PFSK-1 (cell line): ENCODE data around the gene NOL4L.

Experiments used
- FOXP2 ChIP-seq: optimal IDR thresholded peaks from 2 replicates; pipeline ENCODE3; 2011; ENCODE audit warnings: borderline replicate concordance, control low read depth, inconsistent platforms; ENCODE audit not compliant: insufficient read depth; ENCODE audit errors: extremely low read length, extremely low read depth
- POLR2AphosphoS5 ChIP-seq: IDR thresholded peaks from 2 replicates; pipeline ENCODE4 v1.6.1; 2012; ENCODE audit warnings: low read depth, mild to moderate bottlenecking, control low read depth, low read length, moderate library complexity
- SIN3A ChIP-seq: IDR thresholded peaks from 2 replicates; pipeline ENCODE4 v1.6.1; 2012; ENCODE audit warnings: mild to moderate bottlenecking, low read length, moderate library complexity, borderline replicate concordance; ENCODE audit not compliant: insufficient read depth
- TAF1 ChIP-seq: IDR thresholded peaks from 2 replicates; pipeline ENCODE4 v1.6.1; 2012; ENCODE audit warnings: low read length, control low read depth, borderline replicate concordance; ENCODE audit not compliant: insufficient read depth
- TF ChIP-seq, protein P1 (sequence below), 2 experiments: IDR thresholded peaks; 2 replicates each; pipeline versions ENCODE4 v1.6.1 to v1.8.0; 2011 to 2012; ENCODE audit warnings: low read depth in 2 of 2, low read length in 2 of 2, control low read depth in 1 of 2, inconsistent platforms in 1 of 2, mild to moderate bottlenecking in 1 of 2, moderate library complexity in 1 of 2; ENCODE audit not compliant: insufficient read depth in 1 of 2

DNA sequence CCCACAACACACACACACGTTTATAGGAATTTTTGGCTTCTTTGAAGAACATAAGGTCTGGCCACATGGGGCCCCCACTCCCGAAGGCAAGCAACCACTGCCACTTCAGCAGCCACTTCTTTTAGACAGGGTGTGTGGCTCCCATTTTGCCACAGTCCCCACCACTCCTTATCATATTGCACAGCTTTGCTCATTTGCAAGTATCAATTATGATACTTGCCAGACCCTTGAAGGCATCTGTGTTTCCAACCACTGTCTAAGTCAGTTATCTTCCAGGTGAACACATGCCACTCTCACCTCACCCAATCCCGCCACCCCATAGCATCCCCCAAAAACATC lies 73.1 kb downstream of the NOL4L start:
- no peak for TF ChIP-seq POLR2AphosphoS5
- no peak for TF ChIP-seq TAF1
- no peak for TF ChIP-seq FOXP2
- TF ChIP-seq, protein P1, sequence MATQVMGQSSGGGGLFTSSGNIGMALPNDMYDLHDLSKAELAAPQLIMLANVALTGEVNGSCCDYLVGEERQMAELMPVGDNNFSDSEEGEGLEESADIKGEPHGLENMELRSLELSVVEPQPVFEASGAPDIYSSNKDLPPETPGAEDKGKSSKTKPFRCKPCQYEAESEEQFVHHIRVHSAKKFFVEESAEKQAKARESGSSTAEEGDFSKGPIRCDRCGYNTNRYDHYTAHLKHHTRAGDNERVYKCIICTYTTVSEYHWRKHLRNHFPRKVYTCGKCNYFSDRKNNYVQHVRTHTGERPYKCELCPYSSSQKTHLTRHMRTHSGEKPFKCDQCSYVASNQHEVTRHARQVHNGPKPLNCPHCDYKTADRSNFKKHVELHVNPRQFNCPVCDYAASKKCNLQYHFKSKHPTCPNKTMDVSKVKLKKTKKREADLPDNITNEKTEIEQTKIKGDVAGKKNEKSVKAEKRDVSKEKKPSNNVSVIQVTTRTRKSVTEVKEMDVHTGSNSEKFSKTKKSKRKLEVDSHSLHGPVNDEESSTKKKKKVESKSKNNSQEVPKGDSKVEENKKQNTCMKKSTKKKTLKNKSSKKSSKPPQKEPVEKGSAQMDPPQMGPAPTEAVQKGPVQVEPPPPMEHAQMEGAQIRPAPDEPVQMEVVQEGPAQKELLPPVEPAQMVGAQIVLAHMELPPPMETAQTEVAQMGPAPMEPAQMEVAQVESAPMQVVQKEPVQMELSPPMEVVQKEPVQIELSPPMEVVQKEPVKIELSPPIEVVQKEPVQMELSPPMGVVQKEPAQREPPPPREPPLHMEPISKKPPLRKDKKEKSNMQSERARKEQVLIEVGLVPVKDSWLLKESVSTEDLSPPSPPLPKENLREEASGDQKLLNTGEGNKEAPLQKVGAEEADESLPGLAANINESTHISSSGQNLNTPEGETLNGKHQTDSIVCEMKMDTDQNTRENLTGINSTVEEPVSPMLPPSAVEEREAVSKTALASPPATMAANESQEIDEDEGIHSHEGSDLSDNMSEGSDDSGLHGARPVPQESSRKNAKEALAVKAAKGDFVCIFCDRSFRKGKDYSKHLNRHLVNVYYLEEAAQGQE (IDR thresholded peaks at IDR 0.05; ENCODE audit: insufficient read depth in 1 of 2, low read depth in 2 of 2, low read length in 2 of 2), result no peak
- TF ChIP-seq SIN3A, result no peak
